ENCODE measurements around the gene CAGE1.

Gene CAGE1

DNA sequence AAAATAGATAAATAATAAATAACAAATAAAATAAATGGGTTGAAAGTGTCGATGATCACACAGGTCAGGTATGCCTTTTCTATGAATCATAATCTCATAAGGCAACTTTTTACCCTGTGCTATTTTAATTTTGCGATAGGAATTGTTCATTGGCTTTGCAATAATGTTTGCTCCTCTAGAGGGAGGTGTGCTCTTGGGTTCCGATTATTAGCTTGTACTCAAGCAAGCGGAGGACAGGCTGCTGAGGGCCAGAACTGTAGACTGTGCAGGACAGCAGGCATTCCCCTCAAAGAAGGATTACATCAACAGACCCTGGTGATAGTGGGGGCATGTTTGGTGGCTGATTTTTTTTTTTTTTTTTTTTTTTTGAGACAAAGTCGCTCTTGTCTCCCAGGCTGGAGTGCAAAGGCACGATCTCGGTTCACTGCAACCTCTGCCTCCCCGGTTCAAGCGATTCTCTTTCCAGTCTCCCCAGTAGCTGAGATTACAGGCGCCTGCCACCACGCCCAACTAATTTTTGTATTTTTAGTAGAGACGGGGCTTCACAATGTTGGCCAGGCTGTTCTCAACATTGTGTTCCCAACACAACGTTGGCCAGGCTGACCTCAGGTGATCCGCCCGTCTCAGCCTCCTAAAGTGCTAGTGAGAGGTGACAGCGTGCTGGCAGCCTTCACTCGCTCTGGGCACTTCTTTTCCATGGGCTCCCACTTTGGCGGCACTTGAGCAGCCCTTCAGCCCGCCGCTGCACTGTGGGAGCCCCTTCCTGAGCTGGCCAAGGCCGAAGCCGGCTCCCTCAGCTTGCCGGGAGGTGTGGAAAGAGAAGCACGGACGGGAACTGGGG lies 35.6 kb upstream of the CAGE1 start:
- Histone ChIP-seq H3K27ac (ENCODE audit: low read depth, low read length) (no peak overlapping the region), H3K4me1 (ENCODE audit: control insufficient read depth, insufficient read depth, low read length) (peaks cover 12% of the 10 kb centered on the region), H3K27me3 (ENCODE audit: control insufficient read depth, insufficient read depth, low read length) (no peaks in the 10 kb centered on the region), H3K36me3 (ENCODE audit: control insufficient read depth, insufficient read depth, low read length) (no peaks in the 10 kb centered on the region), H3K4me3 (ENCODE audit: low read depth, low read length) (no peak overlapping the region), H3K9me3 (ENCODE audit: control insufficient read depth, insufficient read depth, low read length) (no peaks in the 10 kb centered on the region), H3K9ac (ENCODE audit: low read depth, low read length) (no peak overlapping the region)

DNA sequence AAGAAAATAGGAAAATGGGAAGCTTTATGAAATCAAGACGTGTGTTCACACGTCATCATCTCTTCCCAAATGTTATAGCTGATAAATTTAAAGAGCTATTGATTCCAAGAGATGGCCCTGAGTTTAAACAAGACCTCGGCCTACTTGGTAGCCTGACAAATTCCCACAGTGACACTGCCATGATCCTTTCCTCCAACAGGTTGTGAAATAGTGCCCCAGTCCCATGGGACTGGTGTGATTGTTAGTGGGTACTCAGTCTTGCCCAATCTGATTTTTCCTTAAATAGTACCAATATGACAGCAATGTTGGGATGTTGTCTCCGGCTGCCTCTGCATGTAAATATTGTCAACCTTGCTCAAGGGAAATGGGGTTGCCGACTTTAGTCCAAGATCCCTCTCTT lies 34.5 kb upstream of the CAGE1 start:
- Histone ChIP-seq H3K36me3 (ENCODE audit: control insufficient read depth, insufficient read depth, low read length) (no peaks in the 10 kb centered on the region), H3K9ac (ENCODE audit: low read depth, low read length) (no peak overlapping the region), H3K27me3 (ENCODE audit: control insufficient read depth, insufficient read depth, low read length) (no peaks in the 10 kb centered on the region), H3K9me3 (ENCODE audit: control insufficient read depth, insufficient read depth, low read length) (no peaks in the 10 kb centered on the region), H3K27ac (ENCODE audit: low read depth, low read length) (no peak overlapping the region), H3K4me3 (ENCODE audit: low read depth, low read length) (no peak overlapping the region), H3K4me1 (ENCODE audit: control insufficient read depth, insufficient read depth, low read length) (peaks cover 12% of the 10 kb centered on the region)

DNA sequence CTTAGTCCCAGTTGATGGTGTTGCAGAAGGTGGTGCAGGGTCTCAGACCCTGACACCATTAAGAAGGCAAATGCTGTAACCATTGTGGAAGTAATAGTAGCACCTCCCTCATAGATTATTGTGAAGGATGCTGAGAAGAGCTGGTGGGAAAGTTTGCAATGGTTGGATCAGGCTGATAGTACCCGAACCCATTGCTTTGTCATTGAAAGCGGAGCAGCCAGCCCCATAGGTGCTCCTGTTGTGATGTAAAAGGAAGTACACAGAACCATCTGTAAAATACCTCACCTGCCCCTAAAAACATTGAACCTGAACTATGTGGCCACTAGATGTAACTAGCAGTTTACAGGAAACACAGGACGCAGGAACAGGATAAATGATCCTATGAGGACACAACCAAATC lies 31.5 kb upstream of the CAGE1 start:
- Histone ChIP-seq H3K36me3 (ENCODE audit: control insufficient read depth, insufficient read depth, low read length) (peaks cover 25% of the 10 kb centered on the region), H3K4me3 (ENCODE audit: low read depth, low read length) (no peak overlapping the region), H3K4me1 (ENCODE audit: control insufficient read depth, insufficient read depth, low read length) (peaks cover 12% of the 10 kb centered on the region), H3K27ac (ENCODE audit: low read depth, low read length) (peak overlapping the region; percentile 32), H3K9ac (ENCODE audit: low read depth, low read length) (no peak overlapping the region), H3K27me3 (ENCODE audit: control insufficient read depth, insufficient read depth, low read length) (no peaks in the 10 kb centered on the region), H3K9me3 (ENCODE audit: control insufficient read depth, insufficient read depth, low read length) (no peaks in the 10 kb centered on the region)

DNA sequence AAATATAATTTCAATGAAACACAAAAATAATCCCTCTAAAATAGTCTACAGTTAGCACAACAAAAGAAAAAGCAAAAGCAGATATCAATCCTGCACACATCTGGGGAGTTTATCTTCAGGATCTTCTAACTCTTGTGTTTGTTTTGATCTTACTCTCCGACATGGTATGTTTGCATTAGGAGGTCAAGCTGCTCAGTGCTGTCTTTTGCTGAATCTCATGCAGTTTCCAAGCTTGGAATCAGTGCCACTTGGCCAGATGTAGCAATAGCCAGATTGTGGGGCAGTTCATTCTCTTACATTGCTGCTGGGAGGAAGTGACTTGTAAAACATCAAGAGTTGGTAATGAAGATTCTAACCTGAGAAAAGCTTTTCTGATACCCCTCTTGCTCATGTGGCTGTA lies 29.5 kb upstream of the CAGE1 start:
- no peak overlapping the region for H3K9ac ChIP-seq (ENCODE audit: low read depth, low read length)
- no peak overlapping the region for H3K27ac ChIP-seq (ENCODE audit: low read depth, low read length)
- no peaks in the 10 kb centered on the region for H3K27me3 ChIP-seq (ENCODE audit: control insufficient read depth, insufficient read depth, low read length)
- H3K9me3 ChIP-seq (ENCODE audit: control insufficient read depth, insufficient read depth, low read length): no peaks in the 10 kb centered on the region
- no peak overlapping the region for H3K4me3 ChIP-seq (ENCODE audit: low read depth, low read length)
- peaks cover 45% of the 10 kb centered on the region for H3K36me3 ChIP-seq (ENCODE audit: control insufficient read depth, insufficient read depth, low read length)
- H3K4me1 ChIP-seq (ENCODE audit: control insufficient read depth, insufficient read depth, low read length): peaks cover 18% of the 10 kb centered on the region

DNA sequence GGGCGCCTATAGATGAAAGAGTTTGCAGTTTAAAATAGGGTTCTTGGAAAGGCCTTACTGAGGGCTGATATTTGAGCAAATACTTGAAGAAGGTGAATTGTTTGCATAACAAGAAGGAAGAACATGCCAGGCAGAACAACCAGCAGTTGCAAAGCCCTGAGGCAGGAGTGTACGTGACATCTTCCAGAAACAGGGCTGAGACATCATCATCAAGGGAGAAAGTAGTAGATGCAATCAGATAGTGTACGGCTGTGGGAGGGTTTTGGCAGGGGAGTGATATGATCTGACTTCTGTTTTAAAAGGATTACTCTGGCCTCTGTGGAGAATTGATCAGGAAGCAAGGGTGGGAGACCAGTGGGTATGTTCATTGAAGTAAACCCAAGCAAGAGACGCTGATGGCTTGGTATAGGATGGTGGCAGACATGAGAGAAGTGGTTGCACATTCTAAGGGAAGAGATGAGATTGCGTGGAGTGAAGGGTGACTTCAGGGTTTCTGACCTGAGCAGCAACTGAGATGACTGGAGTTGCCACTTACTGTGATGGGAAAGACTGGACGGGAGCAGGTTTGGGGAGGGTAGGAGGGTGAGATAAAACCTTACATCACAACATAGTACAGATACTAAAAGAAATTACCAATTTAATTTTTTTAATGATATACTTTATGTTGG lies 28.8 kb upstream of the CAGE1 start:
- Histone ChIP-seq H3K9ac (ENCODE audit: low read depth, low read length) (no peak overlapping the region), H3K27ac (ENCODE audit: low read depth, low read length) (no peak overlapping the region), H3K4me3 (ENCODE audit: low read depth, low read length) (no peak overlapping the region), H3K9me3 (ENCODE audit: control insufficient read depth, insufficient read depth, low read length) (no peaks in the 10 kb centered on the region), H3K4me1 (ENCODE audit: control insufficient read depth, insufficient read depth, low read length) (peaks cover 20% of the 10 kb centered on the region), H3K36me3 (ENCODE audit: control insufficient read depth, insufficient read depth, low read length) (peaks cover 52% of the 10 kb centered on the region), H3K27me3 (ENCODE audit: control insufficient read depth, insufficient read depth, low read length) (no peaks in the 10 kb centered on the region)

DNA sequence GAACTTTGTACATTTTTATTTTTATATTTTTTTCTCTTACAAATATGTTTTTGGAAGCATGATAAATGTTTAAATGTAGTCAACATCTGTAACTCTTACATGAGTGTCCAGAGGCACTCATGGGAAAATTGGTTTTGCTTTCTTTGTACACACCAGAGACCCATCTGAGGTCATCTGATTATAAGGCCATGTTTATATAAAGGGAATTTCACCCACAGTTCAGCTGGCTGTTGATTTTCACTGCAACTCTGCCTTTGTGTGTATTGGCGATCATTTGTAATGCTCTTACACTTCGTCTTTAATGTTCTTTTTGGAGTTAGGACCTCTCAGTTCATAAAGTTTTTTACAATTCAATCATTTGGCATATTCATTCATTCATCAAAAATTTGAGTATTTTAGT lies 28.1 kb upstream of the CAGE1 start:
- H3K9me3 ChIP-seq (ENCODE audit: control insufficient read depth, insufficient read depth, low read length): no peaks in the 10 kb centered on the region
- no peaks in the 10 kb centered on the region for H3K27me3 ChIP-seq (ENCODE audit: control insufficient read depth, insufficient read depth, low read length)
- no peak overlapping the region for H3K27ac ChIP-seq (ENCODE audit: low read depth, low read length)
- H3K4me1 ChIP-seq (ENCODE audit: control insufficient read depth, insufficient read depth, low read length): peaks cover 22% of the 10 kb centered on the region
- H3K36me3 ChIP-seq (ENCODE audit: control insufficient read depth, insufficient read depth, low read length): peaks cover 59% of the 10 kb centered on the region
- H3K4me3 ChIP-seq (ENCODE audit: low read depth, low read length): no peak overlapping the region
- no peak overlapping the region for H3K9ac ChIP-seq (ENCODE audit: low read depth, low read length)

DNA sequence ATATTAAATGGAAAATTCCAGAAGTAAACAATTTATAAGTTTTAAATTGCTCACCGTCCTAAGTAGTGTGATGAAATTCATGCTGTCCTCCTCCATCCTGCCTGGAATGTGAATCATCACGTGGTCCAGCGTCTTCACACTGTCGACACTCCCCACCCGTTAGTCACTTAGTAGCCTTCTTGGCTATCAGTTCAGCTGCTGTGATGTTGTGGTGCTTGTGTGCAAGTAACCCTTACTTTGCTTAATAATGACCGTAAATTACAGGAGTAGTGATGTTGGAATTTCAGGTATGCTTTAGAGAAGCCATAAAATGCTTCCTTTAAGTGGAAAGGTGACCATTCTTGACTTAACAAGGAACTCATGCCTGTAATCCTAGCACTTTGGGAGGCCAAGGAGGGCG lies 25.3 kb upstream of the CAGE1 start:
- H3K4me3 ChIP-seq (ENCODE audit: low read depth, low read length): no peak overlapping the region
- no peaks in the 10 kb centered on the region for H3K27me3 ChIP-seq (ENCODE audit: control insufficient read depth, insufficient read depth, low read length)
- peaks cover 85% of the 10 kb centered on the region for H3K36me3 ChIP-seq (ENCODE audit: control insufficient read depth, insufficient read depth, low read length)
- no peak overlapping the region for H3K9ac ChIP-seq (ENCODE audit: low read depth, low read length)
- H3K9me3 ChIP-seq (ENCODE audit: control insufficient read depth, insufficient read depth, low read length): no peaks in the 10 kb centered on the region
- no peak overlapping the region for H3K27ac ChIP-seq (ENCODE audit: low read depth, low read length)
- peaks cover 10% of the 10 kb centered on the region; the same call in 1 of the 2 replicates for H3K4me1 ChIP-seq (ENCODE audit: control insufficient read depth, insufficient read depth, low read length)

DNA sequence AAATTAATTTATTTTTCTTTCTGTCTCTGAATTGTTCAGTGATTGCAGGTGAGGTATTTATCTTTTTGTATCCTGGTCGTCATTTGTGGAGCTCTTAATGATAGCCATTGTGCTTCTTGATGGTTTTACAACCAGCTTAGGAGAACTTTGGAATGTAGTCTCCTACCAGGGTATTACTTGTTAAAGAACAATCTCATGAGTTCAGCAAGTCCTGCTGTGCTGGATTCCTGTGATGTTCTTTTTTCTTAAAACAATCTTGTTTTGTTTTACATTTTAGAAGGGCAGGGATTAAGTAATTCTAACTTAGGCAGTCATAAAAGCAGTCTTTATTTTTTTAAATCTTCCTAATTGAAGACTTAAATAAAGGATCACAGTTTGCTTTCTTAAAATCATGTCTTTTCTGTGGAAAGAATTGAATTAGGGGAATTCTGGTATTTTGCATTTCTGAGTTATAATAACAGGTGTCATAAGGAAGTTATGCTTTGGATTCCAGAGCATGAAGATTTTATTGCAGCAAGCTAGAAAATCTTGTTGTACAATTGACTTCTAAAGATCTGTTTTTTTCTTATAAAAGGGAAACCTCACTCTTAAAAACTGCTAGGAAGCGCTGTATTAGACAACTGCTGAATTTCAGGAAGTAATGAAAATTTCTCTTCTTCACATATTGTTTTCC lies 23.7 kb upstream of the CAGE1 start:
- Histone ChIP-seq H3K27ac (ENCODE audit: low read depth, low read length) (peak overlapping the region; percentile 72), H3K36me3 (ENCODE audit: control insufficient read depth, insufficient read depth, low read length) (peaks cover 86% of the 10 kb centered on the region), H3K4me3 (ENCODE audit: low read depth, low read length) (no peak overlapping the region), H3K9me3 (ENCODE audit: control insufficient read depth, insufficient read depth, low read length) (no peaks in the 10 kb centered on the region), H3K27me3 (ENCODE audit: control insufficient read depth, insufficient read depth, low read length) (no peaks in the 10 kb centered on the region), H3K9ac (ENCODE audit: low read depth, low read length) (no peak overlapping the region), H3K4me1 (ENCODE audit: control insufficient read depth, insufficient read depth, low read length) (peaks cover 10% of the 10 kb centered on the region; the same call in 1 of the 2 replicates)

DNA sequence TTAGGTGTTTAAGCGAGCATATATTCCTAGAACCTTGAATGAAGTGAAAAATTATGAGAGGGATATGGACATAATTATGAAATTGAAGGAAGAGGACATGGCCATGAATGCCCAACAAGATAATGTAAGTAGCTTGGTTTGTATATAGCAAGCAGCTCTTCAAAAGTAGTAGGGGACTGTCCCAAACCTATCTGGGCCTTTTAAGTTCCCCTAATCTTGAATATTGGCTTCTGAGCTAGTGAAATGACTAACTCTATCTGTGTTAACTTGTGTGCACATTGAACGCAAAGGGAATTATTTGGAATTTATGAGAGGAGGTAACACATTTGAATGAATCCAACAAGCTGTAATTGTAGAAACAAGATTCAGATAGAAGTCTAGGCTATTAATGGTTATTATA lies 21.8 kb upstream of the CAGE1 start:
- Histone ChIP-seq H3K36me3 (ENCODE audit: control insufficient read depth, insufficient read depth, low read length) (peaks cover 86% of the 10 kb centered on the region), H3K27ac (ENCODE audit: low read depth, low read length) (no peak overlapping the region), H3K4me1 (ENCODE audit: control insufficient read depth, insufficient read depth, low read length) (peaks cover 10% of the 10 kb centered on the region; the same call in 1 of the 2 replicates), H3K27me3 (ENCODE audit: control insufficient read depth, insufficient read depth, low read length) (no peaks in the 10 kb centered on the region), H3K9me3 (ENCODE audit: control insufficient read depth, insufficient read depth, low read length) (no peaks in the 10 kb centered on the region), H3K9ac (ENCODE audit: low read depth, low read length) (no peak overlapping the region), H3K4me3 (ENCODE audit: low read depth, low read length) (no peak overlapping the region)

DNA sequence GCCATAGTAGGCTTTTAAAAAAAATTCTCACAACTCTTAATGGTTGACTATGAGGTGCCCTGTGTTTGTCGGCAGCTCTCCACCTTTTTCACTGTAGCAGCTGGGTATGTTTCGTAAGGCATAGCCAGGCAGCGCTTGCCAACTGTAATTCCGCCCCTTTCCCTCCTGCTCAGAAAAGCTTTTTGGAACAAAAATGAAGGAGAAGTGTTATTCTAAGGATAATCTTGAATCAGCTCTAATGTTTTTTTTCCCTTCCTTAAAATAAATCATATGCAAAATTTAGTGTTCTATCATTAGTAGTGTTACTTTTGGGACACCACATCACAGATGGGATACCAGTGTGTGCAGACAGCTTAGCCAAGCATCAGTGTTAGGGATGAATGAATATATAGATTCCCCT lies 21.3 kb upstream of the CAGE1 start:
- Histone ChIP-seq H3K9ac (ENCODE audit: low read depth, low read length) (no peak overlapping the region), H3K36me3 (ENCODE audit: control insufficient read depth, insufficient read depth, low read length) (peaks cover 87% of the 10 kb centered on the region), H3K27ac (ENCODE audit: low read depth, low read length) (no peak overlapping the region), H3K27me3 (ENCODE audit: control insufficient read depth, insufficient read depth, low read length) (no peaks in the 10 kb centered on the region), H3K4me3 (ENCODE audit: low read depth, low read length) (no peak overlapping the region), H3K9me3 (ENCODE audit: control insufficient read depth, insufficient read depth, low read length) (no peaks in the 10 kb centered on the region), H3K4me1 (ENCODE audit: control insufficient read depth, insufficient read depth, low read length) (peaks cover 10% of the 10 kb centered on the region; the same call in 1 of the 2 replicates)

DNA sequence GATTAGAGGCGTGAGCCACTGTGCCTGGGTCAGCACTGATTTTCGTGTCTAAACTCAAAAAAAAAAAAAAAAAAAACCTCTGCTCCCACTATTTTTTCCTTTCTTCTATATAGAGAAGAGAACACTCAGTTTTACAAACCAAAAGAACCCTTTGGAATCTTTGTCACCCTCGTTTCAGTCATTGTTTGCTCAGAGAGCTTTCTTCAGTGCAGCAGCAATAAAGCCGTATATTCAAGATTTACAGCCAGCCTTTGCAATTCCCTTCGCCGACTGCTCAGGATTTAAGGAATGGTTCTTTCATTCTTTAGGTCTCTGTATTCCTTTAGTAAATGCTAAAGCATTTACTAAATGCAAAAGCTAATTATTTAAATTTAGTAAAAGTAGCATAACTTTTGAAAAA lies 20.2 kb upstream of the CAGE1 start:
- Histone ChIP-seq H3K9me3 (ENCODE audit: control insufficient read depth, insufficient read depth, low read length) (no peaks in the 10 kb centered on the region), H3K36me3 (ENCODE audit: control insufficient read depth, insufficient read depth, low read length) (peaks cover 87% of the 10 kb centered on the region), H3K27me3 (ENCODE audit: control insufficient read depth, insufficient read depth, low read length) (no peaks in the 10 kb centered on the region), H3K27ac (ENCODE audit: low read depth, low read length) (no peak overlapping the region), H3K9ac (ENCODE audit: low read depth, low read length) (no peak overlapping the region), H3K4me1 (ENCODE audit: control insufficient read depth, insufficient read depth, low read length) (peaks cover 10% of the 10 kb centered on the region; the same call in 1 of the 2 replicates), H3K4me3 (ENCODE audit: low read depth, low read length) (no peak overlapping the region)
